ENCODE data around the gene STPG3. TPM values are rescaled to one million over a fixed set of nuclear protein-coding genes. Genes with fewer than 3 reads are reported as not detected.

The STPG3 gene
- total and polyA plus RNA-seq, 2 of the 13 experiments (the other 11 are each of a cell fraction or from before 2014, with no cell fraction given): not detected

- TF ChIP-seq KMT2A (CRISPR knock-in tag; IDR thresholded peaks at IDR 0.05): no peak
- 0 out of 2 replicates have a peak, but pooled peaks have one; percentile 33 for TF ChIP-seq TARDBP (CRISPR knock-in tag; IDR thresholded peaks at IDR 0.05)
- TF ChIP-seq, protein P1, sequence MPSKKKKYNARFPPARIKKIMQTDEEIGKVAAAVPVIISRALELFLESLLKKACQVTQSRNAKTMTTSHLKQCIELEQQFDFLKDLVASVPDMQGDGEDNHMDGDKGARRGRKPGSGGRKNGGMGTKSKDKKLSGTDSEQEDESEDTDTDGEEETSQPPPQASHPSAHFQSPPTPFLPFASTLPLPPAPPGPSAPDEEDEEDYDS (CRISPR knock-in tag; IDR thresholded peaks at IDR 0.05): peak; percentile 39; the same call in 1 of the 2 replicates
- no peak for TF ChIP-seq ZFP36 (IDR thresholded peaks at IDR 0.05; ENCODE audit: borderline replicate concordance, low read depth, low read length, partially characterized antibody)
- TF ChIP-seq FOSL1 (CRISPR knock-in tag; IDR thresholded peaks at IDR 0.05; ENCODE audit: borderline replicate concordance): peak; percentile 86
- no peak for TF ChIP-seq ZNF605 (CRISPR knock-in tag; IDR thresholded peaks at IDR 0.05)
- TF ChIP-seq, protein P2, sequence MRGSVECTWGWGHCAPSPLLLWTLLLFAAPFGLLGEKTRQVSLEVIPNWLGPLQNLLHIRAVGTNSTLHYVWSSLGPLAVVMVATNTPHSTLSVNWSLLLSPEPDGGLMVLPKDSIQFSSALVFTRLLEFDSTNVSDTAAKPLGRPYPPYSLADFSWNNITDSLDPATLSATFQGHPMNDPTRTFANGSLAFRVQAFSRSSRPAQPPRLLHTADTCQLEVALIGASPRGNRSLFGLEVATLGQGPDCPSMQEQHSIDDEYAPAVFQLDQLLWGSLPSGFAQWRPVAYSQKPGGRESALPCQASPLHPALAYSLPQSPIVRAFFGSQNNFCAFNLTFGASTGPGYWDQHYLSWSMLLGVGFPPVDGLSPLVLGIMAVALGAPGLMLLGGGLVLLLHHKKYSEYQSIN (CRISPR knock-in tag; IDR thresholded peaks at IDR 0.05; ENCODE audit: borderline replicate concordance): no peak
- TF ChIP-seq CBFB (CRISPR knock-in tag; IDR thresholded peaks at IDR 0.05): no peak; the same call in 1 of the 2 replicates
- no peak for TF ChIP-seq ZFP1 (CRISPR knock-in tag; IDR thresholded peaks at IDR 0.05)
- no peak for TF ChIP-seq NR3C1 (CRISPR knock-in tag; IDR thresholded peaks at IDR 0.05)
- 0 out of 2 replicates have a peak, but pooled peaks have one; percentile 60 for TF ChIP-seq ZNF335 (CRISPR knock-in tag; IDR thresholded peaks at IDR 0.05)
- TF ChIP-seq ZNF530 (CRISPR knock-in tag; IDR thresholded peaks at IDR 0.05; ENCODE audit: low read depth): no peak
- TF ChIP-seq, protein P3, sequence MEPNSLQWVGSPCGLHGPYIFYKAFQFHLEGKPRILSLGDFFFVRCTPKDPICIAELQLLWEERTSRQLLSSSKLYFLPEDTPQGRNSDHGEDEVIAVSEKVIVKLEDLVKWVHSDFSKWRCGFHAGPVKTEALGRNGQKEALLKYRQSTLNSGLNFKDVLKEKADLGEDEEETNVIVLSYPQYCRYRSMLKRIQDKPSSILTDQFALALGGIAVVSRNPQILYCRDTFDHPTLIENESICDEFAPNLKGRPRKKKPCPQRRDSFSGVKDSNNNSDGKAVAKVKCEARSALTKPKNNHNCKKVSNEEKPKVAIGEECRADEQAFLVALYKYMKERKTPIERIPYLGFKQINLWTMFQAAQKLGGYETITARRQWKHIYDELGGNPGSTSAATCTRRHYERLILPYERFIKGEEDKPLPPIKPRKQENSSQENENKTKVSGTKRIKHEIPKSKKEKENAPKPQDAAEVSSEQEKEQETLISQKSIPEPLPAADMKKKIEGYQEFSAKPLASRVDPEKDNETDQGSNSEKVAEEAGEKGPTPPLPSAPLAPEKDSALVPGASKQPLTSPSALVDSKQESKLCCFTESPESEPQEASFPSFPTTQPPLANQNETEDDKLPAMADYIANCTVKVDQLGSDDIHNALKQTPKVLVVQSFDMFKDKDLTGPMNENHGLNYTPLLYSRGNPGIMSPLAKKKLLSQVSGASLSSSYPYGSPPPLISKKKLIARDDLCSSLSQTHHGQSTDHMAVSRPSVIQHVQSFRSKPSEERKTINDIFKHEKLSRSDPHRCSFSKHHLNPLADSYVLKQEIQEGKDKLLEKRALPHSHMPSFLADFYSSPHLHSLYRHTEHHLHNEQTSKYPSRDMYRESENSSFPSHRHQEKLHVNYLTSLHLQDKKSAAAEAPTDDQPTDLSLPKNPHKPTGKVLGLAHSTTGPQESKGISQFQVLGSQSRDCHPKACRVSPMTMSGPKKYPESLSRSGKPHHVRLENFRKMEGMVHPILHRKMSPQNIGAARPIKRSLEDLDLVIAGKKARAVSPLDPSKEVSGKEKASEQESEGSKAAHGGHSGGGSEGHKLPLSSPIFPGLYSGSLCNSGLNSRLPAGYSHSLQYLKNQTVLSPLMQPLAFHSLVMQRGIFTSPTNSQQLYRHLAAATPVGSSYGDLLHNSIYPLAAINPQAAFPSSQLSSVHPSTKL (CRISPR knock-in tag; IDR thresholded peaks at IDR 0.05): peak; percentile 71
- no peak for TF ChIP-seq CBX5 (CRISPR knock-in tag; IDR thresholded peaks at IDR 0.05; ENCODE audit: borderline replicate concordance)
- peak; percentile 33; the same call in 1 of the 2 replicates for TF ChIP-seq NFKB2 (CRISPR knock-in tag; IDR thresholded peaks at IDR 0.05; ENCODE audit: borderline replicate concordance)
- no peak for TF ChIP-seq MIER2 (CRISPR knock-in tag; IDR thresholded peaks at IDR 0.05)
- no peak; the same call in 1 of the 2 replicates for TF ChIP-seq ZNF253 (CRISPR knock-in tag; IDR thresholded peaks at IDR 0.05; ENCODE audit: borderline replicate concordance)
- TF ChIP-seq FOXK1 (CRISPR knock-in tag; IDR thresholded peaks at IDR 0.05; ENCODE audit: borderline replicate concordance, low read depth): 0 out of 2 replicates have a peak, but pooled peaks have one; percentile 35
- no peak for TF ChIP-seq HNRNPH1 (optimal IDR thresholded peaks at IDR 0.05; ENCODE audit: low read depth, low read length)
- TF ChIP-seq ZNF766 (CRISPR knock-in tag; IDR thresholded peaks at IDR 0.05; ENCODE audit: borderline replicate concordance): no peak
- peak; percentile 66 for TF ChIP-seq SALL1 (CRISPR knock-in tag; IDR thresholded peaks at IDR 0.05)
- TF ChIP-seq, protein P4, sequence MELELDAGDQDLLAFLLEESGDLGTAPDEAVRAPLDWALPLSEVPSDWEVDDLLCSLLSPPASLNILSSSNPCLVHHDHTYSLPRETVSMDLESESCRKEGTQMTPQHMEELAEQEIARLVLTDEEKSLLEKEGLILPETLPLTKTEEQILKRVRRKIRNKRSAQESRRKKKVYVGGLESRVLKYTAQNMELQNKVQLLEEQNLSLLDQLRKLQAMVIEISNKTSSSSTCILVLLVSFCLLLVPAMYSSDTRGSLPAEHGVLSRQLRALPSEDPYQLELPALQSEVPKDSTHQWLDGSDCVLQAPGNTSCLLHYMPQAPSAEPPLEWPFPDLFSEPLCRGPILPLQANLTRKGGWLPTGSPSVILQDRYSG (CRISPR knock-in tag; IDR thresholded peaks at IDR 0.05): no peak
- TF ChIP-seq, protein P5, sequence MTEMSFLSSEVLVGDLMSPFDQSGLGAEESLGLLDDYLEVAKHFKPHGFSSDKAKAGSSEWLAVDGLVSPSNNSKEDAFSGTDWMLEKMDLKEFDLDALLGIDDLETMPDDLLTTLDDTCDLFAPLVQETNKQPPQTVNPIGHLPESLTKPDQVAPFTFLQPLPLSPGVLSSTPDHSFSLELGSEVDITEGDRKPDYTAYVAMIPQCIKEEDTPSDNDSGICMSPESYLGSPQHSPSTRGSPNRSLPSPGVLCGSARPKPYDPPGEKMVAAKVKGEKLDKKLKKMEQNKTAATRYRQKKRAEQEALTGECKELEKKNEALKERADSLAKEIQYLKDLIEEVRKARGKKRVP (CRISPR knock-in tag; IDR thresholded peaks at IDR 0.05): 0 out of 4 replicates have a peak, but pooled peaks of 1 of the 2 experiments have one; percentile 13
- TF ChIP-seq ZNF782 (CRISPR knock-in tag; IDR thresholded peaks at IDR 0.05; ENCODE audit: borderline replicate concordance): no peak
Measured at GRCh38 chr9:137218754-137219271, 32.3 kb upstream of the STPG3 start (continued).

All from HepG2 (cell line).